ENCODE data around the gene SLC25A47. TPM values are rescaled to one million over a fixed set of nuclear protein-coding genes. Genes with fewer than 3 reads are reported as not detected.

Gene SLC25A47
- total and polyA plus RNA-seq, 9 of the 15 experiments (the other 6 are each of a cell fraction or from before 2014, with no cell fraction given) = 0.09 to 0.23 (median 0.22) TPM; not detected in 6

DNA sequence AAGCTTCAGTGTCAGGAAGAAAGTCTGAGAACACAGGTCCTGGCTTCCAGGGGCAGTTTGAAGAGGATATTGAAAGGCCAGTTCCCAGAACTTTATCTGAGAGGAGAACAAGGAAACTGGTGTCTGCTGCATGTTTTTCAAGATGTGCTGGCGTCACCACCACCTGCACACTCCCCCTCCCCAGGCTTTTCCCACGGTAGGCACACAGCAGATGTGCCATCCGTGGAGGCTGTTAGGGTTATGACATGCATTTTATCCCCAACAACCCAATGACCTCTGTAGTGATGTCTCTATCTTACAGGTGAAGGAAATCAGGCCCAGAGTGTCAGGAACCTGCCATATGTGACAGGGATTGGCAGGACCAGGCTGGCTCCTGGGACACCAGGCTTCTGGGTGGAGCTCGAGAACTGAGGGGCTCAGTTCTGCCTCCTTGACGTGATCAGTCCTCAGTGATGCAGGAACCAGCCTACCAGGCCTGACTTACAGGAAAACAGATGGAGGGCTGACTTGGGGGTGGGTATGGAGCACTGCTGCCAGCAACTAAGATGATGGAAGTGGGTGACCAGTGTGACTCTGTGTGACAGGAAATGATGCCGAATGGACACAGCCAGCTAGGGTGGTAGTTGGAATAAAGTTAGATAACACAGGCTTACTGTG is 16.8 kb downstream of the SLC25A47 start:
- intact Hi-C loops (cut with micrococcal nuclease) (no loop called here), in situ Hi-C loops (cut with MboI) (no loop called here)
- 89% methylated on average over 5 of the region's 6 CpGs for WGBS (ENCODE audit: insufficient coverage, low coverage, missing lambda C conversion rate)
- no peak overlapping the region for H2AFZ ChIP-seq (ENCODE audit: low read depth, low read length)
- FAIRE-seq (no peak), DNase-seq (ENCODE audit: extremely low read depth in 1 of 4, low spot score in 3 of 4) (no peak), ATAC-seq (peak; percentile 1)
- no peak overlapping the region for H3K4me2 ChIP-seq (ENCODE audit: insufficient read depth, low read length)
- H3K4me1 ChIP-seq (replicated peaks in 1 of 2; ENCODE audit: control insufficient read depth in 2 of 2, insufficient read depth in 2 of 2, low read length in 2 of 2) = peaks cover 0 to 2% of the 10 kb centered on the region in 2 experiments; a peak in 1 of 5 replicates
- H3K79me2 ChIP-seq (ENCODE audit: control insufficient read depth, insufficient read depth, low read length) = no peaks in the 10 kb centered on the region
- no peaks in the 10 kb centered on the region; the same call in 1 of the 2 replicates for H4K20me1 ChIP-seq (replicated peaks; ENCODE audit: control insufficient read depth, insufficient read depth, low read length)
- H3K9me3 ChIP-seq (replicated peaks; ENCODE audit: control insufficient read depth, insufficient read depth, low read depth, low read length) = no peaks in the 10 kb centered on the region
- POLR2A ChIA-PET = interaction anchor here (0.7 to 2.3 kb wide), 5 partner anchors 7 to 226 kb away, joined by 3 to 13 read pairs (median 4); no protein-coding TSS in a partner anchor
- H3K9ac ChIP-seq (ENCODE audit: insufficient read depth in 1 of 2, low read depth in 2 of 2, low read length in 2 of 2) = no peak overlapping the region
- H3K4me3 ChIP-seq = no peak overlapping the region
- peaks cover 68% of the 10 kb centered on the region; the same call in 2 of the 3 replicates for H3K36me3 ChIP-seq (ENCODE audit: control insufficient read depth, insufficient read depth, low read length)
- H3K27ac ChIP-seq (ENCODE audit: extremely low read depth, low read depth, low read length) = no peak overlapping the region
- CTCF ChIA-PET (ENCODE audit: low intra/inter-chr PET ratio) = no interaction called here
- no peaks in the 10 kb centered on the region for H3K27me3 ChIP-seq (ENCODE audit: control insufficient read depth in 2 of 2, insufficient read depth in 2 of 2, low read length in 2 of 2)
- H3K9me1 ChIP-seq (ENCODE audit: control insufficient read depth, insufficient read depth, low read length) = no peaks in the 10 kb centered on the region
- no TSS peak for BruUV-seq (replicated peaks)
- TF ChIP-seq NBN (IDR thresholded peaks at IDR 0.05; ENCODE audit: low read depth) (no peak), MYNN (IDR thresholded peaks at IDR 0.05) (peak; percentile 13; the same call in 1 of the 2 replicates), MYNN (CRISPR knock-in tag; IDR thresholded peaks at IDR 0.05) (no peak), POLR2A (conservative IDR thresholded peaks at IDR 0.05) (peak; percentile 41; the same call in 1 of the 2 replicates), ZNF12 (CRISPR knock-in tag; IDR thresholded peaks at IDR 0.05) (no peak), ERF (CRISPR knock-in tag; IDR thresholded peaks at IDR 0.05) (no peak), POLR2G (IDR thresholded peaks at IDR 0.05; ENCODE audit: low read depth, low read length) (peak; percentile 15; the same call in 1 of the 2 replicates), POLR2B (IDR thresholded peaks at IDR 0.05; ENCODE audit: low read depth, partially characterized antibody) (peak; percentile 23)

Data from K562 (cell line).